MG63 (cell line): Measurements from ENCODE around the gene EPG5. TPM values are rescaled to one million over a fixed set of nuclear protein-coding genes. Genes with fewer than 3 reads are reported as not detected.
A peak's percentile ranks its signal among the peaks of the same experiment; 100 is the strongest.

Experiments used
- DNase-seq: peaks from one replicate; pipeline ENCODE4 v3.0.0-alpha.2; 2020
- H3K27me3 ChIP-seq: fragments of 250-450 bp; sonication (Bioruptor Pico); 2 replicates; pipeline ENCODE4 v1.5.1; 2020; ENCODE audit warnings: mild to moderate bottlenecking, moderate library complexity
- H3K36me3 ChIP-seq: fragments of 250-450 bp; sonication (Bioruptor Pico); 2 replicates; pipeline ENCODE4 v1.5.1; 2020; ENCODE audit warnings: mild to moderate bottlenecking, moderate library complexity
- H3K4me3 ChIP-seq: fragments of 250-450 bp; sonication (Bioruptor Pico); 2 replicates; pipeline ENCODE4 v1.5.1; 2020; ENCODE audit warnings: mild to moderate bottlenecking, moderate library complexity
- H3K9me3 ChIP-seq: fragments of 250-450 bp; sonication (Bioruptor Pico); 2 replicates; pipeline ENCODE4 v1.5.1; 2020; ENCODE audit warnings: mild to moderate bottlenecking, moderate library complexity
- total RNA-seq: library from RNA; depleted of rRNA; stranded (reverse); fragments of >200 nt; shearing (Covaris generic); gene quantifications from 2 replicates; pipeline ENCODE4 v1.2.3, GENCODE V29; 2014; ENCODE audit warnings: low replicate concordance

EPG5 gene
- total RNA-seq, 1 experiment from 2014 or later, result 14.2 TPM

DNA sequence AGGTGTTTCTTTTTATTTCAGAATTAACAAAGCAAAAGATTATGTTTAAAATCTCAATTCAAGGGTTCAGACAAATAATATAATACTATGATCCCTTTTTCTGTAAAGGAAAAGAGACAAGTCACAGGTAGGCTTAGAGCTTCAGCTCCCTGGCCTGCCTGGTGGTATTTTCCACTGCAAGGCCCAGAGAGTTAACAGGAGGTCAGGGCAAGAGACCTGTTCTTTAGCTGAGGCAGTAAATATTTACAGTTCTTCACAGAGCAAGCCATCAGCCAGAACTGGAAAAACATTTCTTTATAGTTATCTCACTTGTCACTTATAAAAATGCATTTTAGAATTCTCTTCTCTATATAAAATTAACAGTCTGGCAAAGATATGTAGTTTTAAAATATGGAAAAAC lies 70.1 kb downstream of the EPG5 start:
- H3K36me3 ChIP-seq, result peaks cover 59% of the 10 kb centered on the region
- no peak for DNase-seq
- no peak overlapping the region for H3K4me3 ChIP-seq
- no peaks in the 10 kb centered on the region for H3K27me3 ChIP-seq
- no peaks in the 10 kb centered on the region for H3K9me3 ChIP-seq

DNA sequence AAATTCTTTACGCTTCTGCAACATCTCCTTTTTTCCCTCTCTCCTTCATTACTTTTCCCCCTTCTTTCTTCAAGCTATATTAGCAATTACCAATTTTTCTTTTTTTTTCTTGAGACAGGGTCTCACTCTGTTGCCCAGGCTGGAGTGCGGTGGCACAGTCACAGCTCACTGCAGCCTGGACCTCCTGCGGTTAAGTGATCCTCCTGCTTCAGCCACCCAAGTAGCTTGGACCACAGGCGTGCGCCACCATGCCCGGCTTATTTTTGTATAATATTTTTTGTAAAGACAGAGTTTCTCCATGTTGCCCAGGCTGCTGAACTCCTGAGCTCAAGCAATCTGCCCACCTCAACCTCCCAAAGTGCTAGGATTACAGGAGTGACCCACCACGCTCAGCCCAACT lies 70.7 kb downstream of the EPG5 start:
- Histone ChIP-seq H3K36me3 (peaks cover 53% of the 10 kb centered on the region), H3K4me3 (no peak overlapping the region), H3K27me3 (no peaks in the 10 kb centered on the region), H3K9me3 (no peaks in the 10 kb centered on the region)
- no peak for DNase-seq

DNA sequence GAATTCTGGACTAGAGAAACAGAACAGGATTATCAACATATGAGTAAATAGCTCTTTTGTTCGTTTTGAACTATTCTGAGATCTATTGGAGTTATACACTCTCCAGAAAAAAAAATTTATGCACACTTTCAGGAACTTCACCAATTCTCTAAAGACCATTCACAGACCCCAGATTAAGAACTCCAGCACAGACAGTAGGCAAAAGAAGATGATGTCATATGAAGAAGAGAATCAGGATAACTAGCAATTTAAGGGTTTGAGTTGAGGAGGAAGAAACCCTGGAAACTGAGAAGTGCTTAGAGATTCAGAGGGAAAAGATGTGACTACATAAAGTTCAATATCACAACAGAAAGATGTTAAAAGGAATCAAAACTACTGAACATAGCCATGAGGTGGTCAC lies 71.8 kb downstream of the EPG5 start:
- DNase-seq, result no peak
- Histone ChIP-seq H3K4me3 (no peak overlapping the region), H3K9me3 (no peaks in the 10 kb centered on the region), H3K36me3 (peaks cover 43% of the 10 kb centered on the region), H3K27me3 (no peaks in the 10 kb centered on the region)

DNA sequence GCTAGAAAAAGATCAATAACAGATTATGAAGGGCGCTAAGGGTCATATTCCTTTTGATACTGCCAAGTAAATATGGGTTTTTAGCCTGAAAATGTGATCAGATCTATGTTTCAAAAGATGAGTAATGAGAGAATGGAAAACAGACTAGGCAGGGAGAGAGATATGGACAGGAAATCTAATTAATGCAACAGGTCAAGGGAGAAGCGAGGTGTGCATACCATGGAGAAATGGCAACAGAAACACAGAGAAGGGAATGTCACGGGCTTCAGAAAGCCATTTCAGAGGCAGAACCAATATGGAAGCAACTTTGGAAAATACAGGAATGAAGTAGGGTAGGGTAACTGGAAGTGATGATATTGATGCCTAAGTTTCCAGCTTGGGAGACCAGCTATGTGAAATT lies 72.3 kb downstream of the EPG5 start:
- Histone ChIP-seq H3K36me3 (peaks cover 46% of the 10 kb centered on the region), H3K9me3 (no peaks in the 10 kb centered on the region), H3K4me3 (no peak overlapping the region), H3K27me3 (no peaks in the 10 kb centered on the region)
- DNase-seq, result no peak

DNA sequence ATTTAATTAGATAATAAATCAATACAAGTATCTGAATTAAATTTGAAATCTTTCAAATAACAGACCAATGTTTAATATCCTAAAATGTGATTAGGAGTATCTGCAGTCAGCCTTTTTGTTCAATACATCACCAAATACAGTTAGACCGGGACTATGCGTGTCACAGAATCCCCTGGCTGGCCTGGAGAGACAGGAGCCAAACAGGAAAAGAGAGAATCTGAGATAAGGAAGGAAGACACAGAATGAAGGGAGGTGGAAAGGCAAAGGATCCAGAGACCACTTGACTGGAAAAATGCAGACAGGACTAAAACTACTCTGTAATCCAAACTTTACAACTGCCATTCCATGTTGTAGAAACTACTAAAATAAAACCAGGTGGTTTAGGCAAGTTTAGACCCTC lies 75.3 kb downstream of the EPG5 start:
- H3K4me3 ChIP-seq, result no peak overlapping the region
- no peaks in the 10 kb centered on the region for H3K27me3 ChIP-seq
- H3K36me3 ChIP-seq, result peaks cover 42% of the 10 kb centered on the region
- H3K9me3 ChIP-seq, result no peaks in the 10 kb centered on the region
- DNase-seq, result no peak

DNA sequence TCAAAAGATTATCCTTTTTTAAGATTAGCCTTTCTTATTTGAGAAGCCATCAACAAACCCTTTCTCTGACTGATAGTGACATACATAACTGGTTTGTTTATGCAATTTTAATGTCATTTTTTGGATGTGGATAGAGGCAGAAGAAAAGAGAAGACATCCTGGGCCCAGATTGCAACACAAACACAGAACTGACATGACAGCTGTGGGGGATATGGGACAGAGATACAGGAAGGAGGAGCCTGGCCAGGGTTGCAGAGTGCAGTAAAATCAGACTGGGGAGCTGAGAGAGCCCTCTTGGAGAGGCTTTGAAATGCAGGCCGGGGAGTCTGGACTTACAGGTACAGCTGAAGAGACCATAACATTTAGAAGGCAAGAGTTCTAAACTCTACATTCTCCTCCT lies 76.5 kb downstream of the EPG5 start:
- peaks cover 52% of the 10 kb centered on the region for H3K36me3 ChIP-seq

DNA sequence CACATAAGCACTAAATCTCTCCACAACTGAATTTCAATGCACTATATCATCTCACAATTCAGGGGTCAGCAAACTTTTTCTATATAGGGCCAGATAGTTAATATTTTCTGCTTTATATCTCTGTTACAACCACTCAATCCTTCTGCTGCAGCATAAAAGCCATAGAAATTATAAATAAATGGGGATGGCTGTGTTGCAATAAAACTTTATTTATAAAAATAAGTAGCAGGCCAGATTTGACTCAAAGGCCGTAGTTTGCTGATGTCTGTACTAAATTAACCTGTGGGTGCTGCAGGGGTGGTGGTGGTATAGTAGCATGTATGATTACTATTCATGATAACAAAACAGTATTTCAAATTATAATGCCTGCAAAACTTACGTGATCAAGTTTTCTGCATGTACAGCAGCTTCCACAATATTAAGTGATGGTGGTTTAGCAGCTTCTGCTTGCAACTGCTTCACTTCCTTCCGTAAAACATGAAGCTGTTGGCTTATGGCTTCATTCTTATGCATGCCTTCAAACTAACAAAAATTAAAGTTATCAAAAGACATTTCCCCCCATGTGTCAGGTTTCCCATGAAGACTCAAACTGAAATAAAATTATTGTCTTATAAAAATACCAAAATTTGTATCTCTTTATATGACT lies 77.6 kb downstream of the EPG5 start:
- no peak for DNase-seq
- no peaks in the 10 kb centered on the region for H3K9me3 ChIP-seq
- H3K27me3 ChIP-seq, result no peaks in the 10 kb centered on the region
- peaks cover 53% of the 10 kb centered on the region for H3K36me3 ChIP-seq
- no peak overlapping the region for H3K4me3 ChIP-seq

More for the DNA sequence above, 76.5 kb downstream of the EPG5 start:
- Histone ChIP-seq H3K4me3 (no peak overlapping the region), H3K9me3 (no peaks in the 10 kb centered on the region), H3K27me3 (no peaks in the 10 kb centered on the region)
- no peak for DNase-seq

DNA sequence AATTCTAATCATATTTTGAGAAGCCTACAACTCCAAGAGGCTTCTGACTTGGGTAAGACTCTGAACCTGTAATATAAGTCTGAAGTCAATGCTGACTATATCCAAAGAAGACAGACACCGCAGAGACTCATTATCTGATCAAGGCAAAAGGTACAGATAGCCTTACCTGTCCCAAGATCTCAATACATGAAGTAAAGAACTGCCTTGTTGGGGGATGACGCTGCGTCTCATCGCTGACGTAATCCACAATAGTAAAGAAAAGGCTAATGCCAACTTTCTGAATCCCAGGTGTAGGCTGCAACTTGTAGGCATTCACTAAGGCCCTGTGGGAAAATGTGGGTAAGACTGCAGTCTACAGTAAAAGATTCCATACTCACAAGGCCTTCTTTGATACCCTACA lies 79.5 kb downstream of the EPG5 start:
- H3K9me3 ChIP-seq, result no peaks in the 10 kb centered on the region
- DNase-seq, result no peak
- peaks cover 59% of the 10 kb centered on the region for H3K36me3 ChIP-seq
- H3K4me3 ChIP-seq, result no peak overlapping the region
- H3K27me3 ChIP-seq, result no peaks in the 10 kb centered on the region

DNA sequence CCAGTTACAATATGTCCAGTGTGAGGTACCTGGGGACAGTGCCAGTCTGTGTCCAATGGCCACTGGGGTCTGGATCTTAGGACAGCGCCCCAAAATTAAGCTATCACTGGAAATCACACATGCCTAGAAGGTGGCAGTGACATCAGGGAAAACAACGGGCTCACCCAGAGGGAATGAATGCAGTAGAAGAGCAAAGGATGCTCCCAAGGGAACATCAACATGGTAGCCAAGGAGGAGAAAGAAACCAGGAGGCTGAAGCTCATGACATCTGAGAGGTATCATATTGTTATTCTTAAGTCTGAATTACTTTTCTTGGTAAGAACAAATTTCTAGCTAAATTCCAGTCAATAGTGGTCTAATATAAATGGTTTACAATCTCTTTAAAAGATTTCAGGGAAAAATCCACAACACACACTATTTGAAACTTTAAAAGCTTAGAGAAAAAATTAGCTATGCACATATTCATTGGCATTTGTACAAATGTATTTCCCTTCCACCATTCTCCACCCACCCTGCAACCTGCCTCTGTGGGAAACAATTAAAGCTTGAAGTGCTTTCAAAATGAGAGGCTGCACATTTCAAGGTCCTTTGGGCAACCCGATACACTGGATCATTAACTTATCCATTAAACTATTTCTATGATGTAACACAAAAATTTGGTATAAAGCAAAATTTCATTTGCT lies 86.1 kb downstream of the EPG5 start:
- H3K9me3 ChIP-seq, result no peaks in the 10 kb centered on the region
- no peaks in the 10 kb centered on the region for H3K27me3 ChIP-seq
- DNase-seq, result no peak
- no peak overlapping the region for H3K4me3 ChIP-seq
- peaks cover 81% of the 10 kb centered on the region for H3K36me3 ChIP-seq

DNA sequence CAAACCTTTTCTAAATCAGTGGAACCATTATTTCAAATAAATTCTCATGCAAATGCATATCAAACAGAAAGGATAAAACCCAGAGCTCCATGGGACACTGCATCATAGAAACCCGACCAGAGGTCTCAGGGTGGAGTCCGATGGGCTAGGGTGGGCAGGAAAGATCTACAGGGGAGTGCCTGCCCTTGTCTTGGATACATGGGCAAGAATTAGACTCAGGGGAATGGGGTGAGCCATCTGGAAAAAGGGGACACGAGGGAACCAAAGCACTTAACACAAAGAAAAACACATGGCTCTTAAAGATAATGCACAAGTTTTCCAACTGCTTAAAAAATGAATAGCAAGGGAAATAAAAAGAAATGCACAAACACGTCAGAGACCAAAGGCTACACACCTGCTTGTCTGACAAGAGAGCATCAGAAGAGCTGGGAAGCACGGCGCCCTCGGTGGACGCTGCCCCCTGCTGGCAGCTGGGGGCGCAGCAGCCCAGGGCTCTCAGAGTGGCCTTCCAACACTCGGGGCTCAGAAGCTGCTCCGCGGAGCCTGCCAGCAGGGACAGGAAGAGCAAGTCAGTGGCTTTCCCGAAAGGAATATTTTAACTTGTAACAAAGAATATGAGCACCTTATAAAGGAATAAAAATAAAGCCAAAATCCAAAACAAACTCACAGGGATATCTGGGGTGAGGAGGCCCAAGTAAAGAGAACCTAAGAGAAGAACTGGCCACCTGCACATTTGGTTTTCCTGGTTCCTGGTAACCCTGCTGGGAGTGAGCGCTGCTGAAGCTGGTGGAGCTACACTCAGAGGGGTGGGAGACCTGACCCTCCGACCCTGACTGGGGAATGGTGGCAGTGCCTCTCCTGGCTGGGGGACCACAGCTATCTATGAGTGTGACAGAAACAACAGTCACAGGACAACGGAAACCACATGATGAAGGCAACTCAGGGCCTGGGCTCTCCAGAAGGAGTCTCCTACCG lies 87.2 kb downstream of the EPG5 start:
- peaks cover 85% of the 10 kb centered on the region for H3K36me3 ChIP-seq
- H3K9me3 ChIP-seq, result no peaks in the 10 kb centered on the region
- DNase-seq, result peak; percentile 32
- H3K4me3 ChIP-seq, result no peak overlapping the region
- H3K27me3 ChIP-seq, result no peaks in the 10 kb centered on the region

DNA sequence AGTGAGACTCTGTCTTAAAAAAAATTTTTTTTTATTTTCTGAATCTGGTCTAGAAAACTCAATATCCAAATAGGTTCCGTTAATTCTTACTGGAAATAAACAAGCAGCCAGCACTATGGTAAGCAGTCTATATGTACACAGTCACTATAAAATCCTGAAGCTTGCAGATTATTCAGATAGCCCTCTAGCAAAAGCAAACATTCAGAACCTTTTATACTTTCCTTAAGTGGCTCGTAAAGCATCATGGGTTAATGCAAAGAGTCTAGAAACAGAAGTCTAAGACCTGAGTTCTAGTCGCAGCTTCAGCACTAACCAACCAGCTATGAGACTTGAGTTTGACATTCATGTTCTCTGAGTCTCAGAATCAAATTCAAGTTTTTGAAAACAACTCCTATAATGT lies 89.7 kb downstream of the EPG5 start:
- no peak overlapping the region for H3K4me3 ChIP-seq
- H3K9me3 ChIP-seq, result no peaks in the 10 kb centered on the region
- DNase-seq, result no peak
- H3K27me3 ChIP-seq, result no peaks in the 10 kb centered on the region
- H3K36me3 ChIP-seq, result peaks cover 90% of the 10 kb centered on the region

DNA sequence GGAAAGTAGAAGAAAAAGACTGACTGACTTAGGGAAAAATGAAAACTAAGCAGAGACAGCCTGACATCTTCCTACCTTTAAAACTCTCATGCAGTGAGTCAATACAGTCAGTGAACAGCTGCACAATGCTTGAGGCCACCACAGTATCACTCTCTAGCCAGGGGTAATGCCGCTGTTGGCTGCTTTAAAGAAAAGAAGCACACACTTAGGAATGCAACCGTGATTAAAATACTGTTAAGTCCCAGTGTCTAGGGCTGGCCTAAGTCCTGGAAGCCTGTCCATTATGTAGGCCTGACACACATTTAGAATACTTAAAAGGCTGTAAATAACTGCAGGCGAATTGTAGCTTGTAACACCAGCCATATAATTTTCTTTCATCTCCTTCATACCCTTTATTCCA lies 91.0 kb downstream of the EPG5 start:
- DNase-seq, result no peak
- H3K27me3 ChIP-seq, result no peaks in the 10 kb centered on the region

DNA sequence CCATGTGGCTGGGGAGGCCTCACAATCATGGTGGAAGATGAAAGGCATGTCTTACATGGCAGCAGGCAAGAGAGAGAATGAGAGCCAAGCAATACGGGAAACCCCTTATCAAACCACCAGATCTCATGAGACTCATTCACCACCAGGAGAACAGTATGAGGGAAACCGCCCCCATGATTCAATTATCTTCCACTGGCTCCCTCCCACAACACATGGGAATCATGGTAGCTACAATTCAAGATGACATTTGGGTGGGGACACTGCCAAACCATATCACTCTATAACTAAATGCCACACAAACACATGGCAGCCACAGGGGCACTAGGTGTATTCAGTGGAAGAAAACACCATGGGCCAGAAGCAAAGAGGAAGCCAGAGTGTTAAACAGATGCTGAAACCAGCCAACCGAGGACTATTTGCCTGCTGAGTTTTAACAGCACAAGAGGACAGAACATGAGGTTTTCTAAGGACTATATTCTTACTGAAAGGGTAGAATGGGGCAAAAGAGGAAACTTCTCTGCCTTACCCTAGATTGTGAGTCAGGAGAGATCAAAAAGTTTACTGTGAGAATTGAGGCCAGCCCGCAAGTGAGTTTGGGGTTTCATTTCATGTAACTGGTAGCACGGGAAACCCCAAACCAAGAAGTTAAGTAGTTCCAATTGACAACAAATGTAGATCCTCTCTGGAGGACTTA lies 92.5 kb downstream of the EPG5 start:
- H3K9me3 ChIP-seq, result no peaks in the 10 kb centered on the region
- DNase-seq, result no peak
- no peaks in the 10 kb centered on the region for H3K27me3 ChIP-seq
- peaks cover 92% of the 10 kb centered on the region for H3K36me3 ChIP-seq
- H3K4me3 ChIP-seq, result no peak overlapping the region

More for the DNA sequence above, 91.0 kb downstream of the EPG5 start:
- Histone ChIP-seq H3K9me3 (no peaks in the 10 kb centered on the region), H3K4me3 (no peak overlapping the region), H3K36me3 (peaks cover 91% of the 10 kb centered on the region)

DNA sequence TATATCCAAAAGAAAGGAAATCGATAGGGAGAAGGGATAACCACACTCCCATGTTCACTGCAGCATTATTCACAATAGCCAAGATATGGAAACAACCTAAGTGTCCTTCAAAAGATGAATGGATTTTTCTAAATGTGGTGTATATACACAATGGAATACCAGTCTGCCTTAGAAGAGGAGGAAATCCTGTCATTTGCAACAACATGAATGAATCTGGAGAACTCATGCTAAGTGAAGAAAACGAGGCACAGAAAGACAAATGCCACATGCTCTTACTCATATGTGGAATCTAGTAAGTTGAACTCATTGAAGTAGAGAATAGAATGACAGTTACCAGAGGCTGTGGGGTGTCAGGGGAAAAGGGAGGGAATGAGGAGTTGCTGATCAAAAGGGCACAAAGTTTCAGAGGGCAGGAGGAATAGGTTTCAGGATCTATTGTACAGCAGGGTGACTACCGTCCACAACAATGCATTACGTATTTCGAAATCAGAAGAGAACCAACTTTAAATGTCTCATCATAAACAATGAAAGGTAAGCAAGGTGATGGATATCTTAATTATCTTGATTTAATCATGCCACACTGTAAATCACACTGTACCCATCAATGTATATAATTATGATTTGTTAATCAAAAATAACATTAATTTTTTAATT lies 95.6 kb downstream of the EPG5 start:
- no peak overlapping the region for H3K4me3 ChIP-seq
- no peaks in the 10 kb centered on the region for H3K9me3 ChIP-seq
- peaks cover 92% of the 10 kb centered on the region for H3K36me3 ChIP-seq
- H3K27me3 ChIP-seq, result no peaks in the 10 kb centered on the region
- DNase-seq, result no peak

DNA sequence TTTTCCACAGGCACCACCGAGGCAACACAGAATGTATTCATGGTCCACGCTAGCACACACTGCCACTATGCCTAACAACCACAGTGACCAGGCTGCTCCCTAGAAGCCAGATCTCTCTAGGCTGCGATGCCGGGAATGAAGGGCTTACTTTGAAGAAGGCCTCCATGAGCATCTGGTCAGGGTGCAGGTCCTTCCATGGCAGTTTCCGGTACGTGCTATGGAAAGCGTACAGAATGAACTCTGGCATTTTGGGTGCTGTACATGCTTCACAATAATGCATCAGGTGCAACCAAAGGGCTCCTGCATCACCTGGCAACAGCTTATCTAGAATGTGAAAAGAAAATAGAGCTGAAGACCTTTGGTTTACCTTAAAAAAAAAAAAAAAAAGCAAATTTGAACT lies 96.7 kb downstream of the EPG5 start:
- DNase-seq, result no peak
- no peak overlapping the region for H3K4me3 ChIP-seq
- H3K27me3 ChIP-seq, result no peaks in the 10 kb centered on the region
- no peaks in the 10 kb centered on the region for H3K9me3 ChIP-seq
- peaks cover 93% of the 10 kb centered on the region for H3K36me3 ChIP-seq

DNA sequence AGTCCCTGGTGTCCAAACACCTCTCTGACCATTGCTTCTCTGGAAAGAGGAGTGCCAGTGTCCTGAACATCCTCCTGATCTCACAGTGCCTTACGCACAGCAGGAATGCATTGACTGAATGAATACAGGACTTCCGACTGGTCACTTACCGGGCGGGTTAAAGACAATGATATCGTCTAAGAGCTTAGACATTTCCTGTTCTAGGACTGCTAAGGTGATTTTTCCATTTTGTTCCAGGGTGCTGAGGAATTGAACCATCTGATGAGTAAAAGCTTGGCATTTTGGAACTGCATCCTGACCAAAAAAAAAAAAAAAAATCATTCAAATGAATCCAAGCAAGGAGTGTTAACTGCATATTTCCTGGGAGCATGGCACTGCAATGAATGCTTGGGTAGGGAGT lies 101.7 kb downstream of the EPG5 start:
- no peak overlapping the region for H3K4me3 ChIP-seq
- peaks cover 99% of the 10 kb centered on the region for H3K36me3 ChIP-seq
- no peaks in the 10 kb centered on the region for H3K27me3 ChIP-seq
- peaks cover 12% of the 10 kb centered on the region; the same call in 1 of the 2 replicates for H3K9me3 ChIP-seq
- DNase-seq, result no peak
